SU-DHL-6 (cell line): ENCODE data around the gene ZNRF1.

ENCODE experiments used
- EZH2phosphoT487 ChIP-seq: fragments of 200-600 bp; sonication (generic), shearing (Covaris generic); conservative IDR thresholded peaks from 2 replicates; pipeline ENCODE4 v1.6.1; 2018; ENCODE audit warnings: mild to moderate bottlenecking, antibody characterized with exemption, low read length, moderate library complexity, mixed read lengths
- TF ChIP-seq, protein P1 (sequence below): fragments of 200-600 bp; sonication (generic); IDR thresholded peaks from one replicate; pipeline ENCODE4 v1.5.1; 2017; ENCODE audit warnings: antibody characterized with exemption, mild to moderate bottlenecking, low read length, moderate library complexity; ENCODE audit not compliant: insufficient read depth, poor library complexity, severe bottlenecking

DNA sequence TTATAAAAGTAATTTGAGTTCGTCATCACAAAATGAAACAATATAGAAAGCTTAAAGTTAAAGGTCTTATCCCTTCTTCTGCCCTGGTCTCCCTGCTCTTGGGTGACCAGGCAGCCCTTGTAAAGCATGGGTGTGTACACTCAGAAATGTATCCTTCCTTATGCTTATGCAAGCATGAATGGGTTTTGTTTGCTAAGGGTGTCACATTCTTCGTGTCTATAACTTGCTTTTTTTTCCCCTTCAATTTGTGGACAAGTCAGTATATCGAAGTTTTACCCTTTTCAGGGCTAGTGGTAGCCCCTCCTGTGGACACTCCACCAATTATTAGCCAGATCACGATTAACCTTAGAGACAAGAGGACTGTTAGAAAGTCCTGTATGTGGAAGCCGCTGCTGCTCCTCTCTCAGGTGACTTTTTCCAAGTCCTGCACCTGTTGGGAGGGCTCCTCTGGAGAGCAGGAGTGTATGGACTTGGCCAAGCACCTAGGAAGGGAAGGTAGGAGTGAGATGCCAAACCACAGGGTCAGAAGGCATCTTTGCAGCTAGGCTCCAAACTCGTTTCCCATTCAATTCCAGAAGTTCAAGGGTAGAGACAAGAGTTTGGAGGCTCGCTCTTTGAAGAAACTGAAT, 66.8 kb downstream of the ZNRF1 start:
- TF ChIP-seq, protein P1, sequence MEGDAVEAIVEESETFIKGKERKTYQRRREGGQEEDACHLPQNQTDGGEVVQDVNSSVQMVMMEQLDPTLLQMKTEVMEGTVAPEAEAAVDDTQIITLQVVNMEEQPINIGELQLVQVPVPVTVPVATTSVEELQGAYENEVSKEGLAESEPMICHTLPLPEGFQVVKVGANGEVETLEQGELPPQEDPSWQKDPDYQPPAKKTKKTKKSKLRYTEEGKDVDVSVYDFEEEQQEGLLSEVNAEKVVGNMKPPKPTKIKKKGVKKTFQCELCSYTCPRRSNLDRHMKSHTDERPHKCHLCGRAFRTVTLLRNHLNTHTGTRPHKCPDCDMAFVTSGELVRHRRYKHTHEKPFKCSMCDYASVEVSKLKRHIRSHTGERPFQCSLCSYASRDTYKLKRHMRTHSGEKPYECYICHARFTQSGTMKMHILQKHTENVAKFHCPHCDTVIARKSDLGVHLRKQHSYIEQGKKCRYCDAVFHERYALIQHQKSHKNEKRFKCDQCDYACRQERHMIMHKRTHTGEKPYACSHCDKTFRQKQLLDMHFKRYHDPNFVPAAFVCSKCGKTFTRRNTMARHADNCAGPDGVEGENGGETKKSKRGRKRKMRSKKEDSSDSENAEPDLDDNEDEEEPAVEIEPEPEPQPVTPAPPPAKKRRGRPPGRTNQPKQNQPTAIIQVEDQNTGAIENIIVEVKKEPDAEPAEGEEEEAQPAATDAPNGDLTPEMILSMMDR = no peak
- no peak for TF ChIP-seq EZH2phosphoT487
